IMR-90 (cell line): Measurements from ENCODE around the gene PHACTR3. TPM values are rescaled to one million over a fixed set of nuclear protein-coding genes. Genes with fewer than 3 reads are reported as not detected.

Source experiments
- ATAC-seq: fragments of 200-7000 bp; cut with Tn5 transposase; 2 replicates; pipeline ENCODE4 v1.9.1; 2020; ENCODE audit warnings: low read depth, mild to moderate bottlenecking, moderate library complexity
- BruUV-seq: library from RNA; stranded (reverse); fragments of 400-500 nt; replicated peaks from 2 replicates; lab custom pipeline; 2021; lab: Mats Ljungman, UMichigan
- CTCF ChIA-PET: fragments of 300-600 bp; formaldehyde crosslinking; extraction: SDS; loops from one replicate; lab custom pipeline; 2021; ENCODE audit warnings: antibody characterized with exemption; lab: Yijun Ruan, JAX
- POLR2A ChIA-PET: fragments of 300-600 bp; sonication (Branson Sonifier 250); formaldehyde crosslinking; loops from one replicate; lab custom pipeline; 2022; ENCODE audit warnings: antibody characterized with exemption; ENCODE audit not compliant: unreplicated experiment; lab: Charles Lee
- DNase-seq: peaks from one replicate; pipeline ENCODE4 v3.0.0; 2013
- H2AFZ ChIP-seq: replicated peaks from 2 replicates; pipeline ENCODE3; 2013; ENCODE audit warnings: low read length, mild to moderate bottlenecking; ENCODE audit not compliant: poor library complexity
- H2AK5ac ChIP-seq: 2 replicates; pipeline ENCODE4 v1.6.1; 2013; ENCODE audit warnings: low read depth, low read length, inconsistent platforms
- H2AK9ac ChIP-seq: replicated peaks from 2 replicates; pipeline ENCODE3; 2013; ENCODE audit warnings: mild to moderate bottlenecking, low read depth, low read length, moderate library complexity; ENCODE audit not compliant: poor library complexity
- H2BK120ac ChIP-seq: 2 replicates; pipeline ENCODE4 v1.6.1; 2013; ENCODE audit warnings: low read depth, low read length, inconsistent platforms
- H2BK15ac ChIP-seq: 3 replicates; pipeline ENCODE4 v1.6.1; 2013; ENCODE audit warnings: low read depth, low read length, inconsistent platforms
- H2BK20ac ChIP-seq: 2 replicates; pipeline ENCODE4 v1.6.1; 2013; ENCODE audit warnings: low read depth, mild to moderate bottlenecking, inconsistent platforms, low read length, moderate library complexity
- H2BK5ac ChIP-seq: 2 replicates; pipeline ENCODE4 v1.6.1; 2013; ENCODE audit warnings: mild to moderate bottlenecking, low read depth, low read length, inconsistent platforms; ENCODE audit not compliant: poor library complexity, severe bottlenecking
- H3K14ac ChIP-seq: replicated peaks from 2 replicates; pipeline ENCODE4 v1.6.1; 2013; ENCODE audit warnings: low read depth, low read length, inconsistent platforms
- H3K18ac ChIP-seq: 2 replicates; pipeline ENCODE4 v1.6.1; 2013; ENCODE audit warnings: low read depth, low read length, control low read depth
- H3K23ac ChIP-seq: 2 replicates; pipeline ENCODE4 v1.6.1; 2013; ENCODE audit warnings: low read depth, low read length, inconsistent platforms
- H3K27ac ChIP-seq: 2 replicates; pipeline ENCODE4 v1.5.1; 2013; ENCODE audit warnings: mild to moderate bottlenecking, control low read depth, low read length; ENCODE audit not compliant: insufficient read depth
- H3K27me3 ChIP-seq: 2 replicates; pipeline ENCODE4 v1.6.1; 2013; ENCODE audit warnings: low read length; ENCODE audit not compliant: control insufficient read depth, insufficient read depth
- H3K36me3 ChIP-seq: 2 replicates; pipeline ENCODE4 v1.6.1; 2013; ENCODE audit warnings: low read length, mixed read lengths; ENCODE audit not compliant: control insufficient read depth, insufficient read depth
- H3K4ac ChIP-seq: 2 replicates; pipeline ENCODE4 v1.6.1; 2013; ENCODE audit warnings: low read depth, low read length, inconsistent platforms
- H3K4me1 ChIP-seq: 2 replicates; pipeline ENCODE4 v1.6.1; 2013; ENCODE audit warnings: low read length, mixed read lengths; ENCODE audit not compliant: control insufficient read depth, insufficient read depth
- H3K4me2 ChIP-seq: 2 replicates; pipeline ENCODE4 v1.6.1; 2013; ENCODE audit warnings: low read depth, mild to moderate bottlenecking, control low read depth, low read length, moderate library complexity
- H3K4me3 ChIP-seq: 2 replicates; pipeline ENCODE4 v1.5.1; 2013; ENCODE audit warnings: low read depth, mild to moderate bottlenecking, control low read depth, low read length, moderate library complexity; ENCODE audit not compliant: insufficient read depth
- H3K56ac ChIP-seq: 2 replicates; pipeline ENCODE4 v1.6.1; 2013; ENCODE audit warnings: low read length, inconsistent platforms; ENCODE audit not compliant: insufficient read depth; ENCODE audit errors: extremely low read depth
- H3K79me1 ChIP-seq, 2 experiments: 2 replicates each; pipeline ENCODE4 v1.6.1; 2013; ENCODE audit warnings: low read length in 2 of 2, inconsistent platforms in 1 of 2, low read depth in 1 of 2
- H3K9ac ChIP-seq: 2 replicates; pipeline ENCODE4 v1.6.1; 2013; ENCODE audit warnings: low read depth, low read length, control low read depth
- H3K9me1 ChIP-seq: 2 replicates; pipeline ENCODE4 v1.6.1; 2013; ENCODE audit warnings: low read length, inconsistent platforms; ENCODE audit not compliant: insufficient read depth
- H3K9me3 ChIP-seq: 2 replicates; pipeline ENCODE4 v1.6.1; 2013; ENCODE audit warnings: low read length; ENCODE audit not compliant: control insufficient read depth, insufficient read depth
- H4K20me1 ChIP-seq: 2 replicates; pipeline ENCODE4 v1.6.1; 2013; ENCODE audit warnings: low read length, inconsistent platforms; ENCODE audit not compliant: insufficient read depth
- H4K5ac ChIP-seq: 2 replicates; pipeline ENCODE4 v1.6.1; 2013; ENCODE audit warnings: mild to moderate bottlenecking, low read depth, low read length, control low read depth
- H4K8ac ChIP-seq, 2 experiments: 2 replicates each; pipeline ENCODE4 v1.6.1; 2013; ENCODE audit warnings: low read depth in 2 of 2, low read length in 2 of 2, control low read depth in 1 of 2, inconsistent platforms in 1 of 2
- H4K91ac ChIP-seq: 2 replicates; pipeline ENCODE4 v1.6.1; 2013; ENCODE audit warnings: low read depth, low read length, inconsistent platforms; ENCODE audit not compliant: insufficient read depth
- BHLHE40 ChIP-seq: fragments of 150-350 bp; IDR thresholded peaks from 2 replicates; pipeline ENCODE4 v1.6.1; 2016; ENCODE audit warnings: mild to moderate bottlenecking, low read depth, low read length
- CEBPB ChIP-seq: IDR thresholded peaks from 2 replicates; pipeline ENCODE4 v1.6.1; 2012; ENCODE audit warnings: low read depth, low read length, improper control_type of control experiment
- CHD1 ChIP-seq: IDR thresholded peaks from 2 replicates; pipeline ENCODE4 v1.6.1; 2012; ENCODE audit warnings: low read depth, low read length, improper control_type of control experiment
- CTCF ChIP-seq: conservative IDR thresholded peaks from 2 replicates; pipeline ENCODE4 v1.5.1; 2012; ENCODE audit warnings: mild to moderate bottlenecking, low read depth, low read length, improper control_type of control experiment
- ELK1 ChIP-seq: fragments of 150-350 bp; IDR thresholded peaks from 2 replicates; pipeline ENCODE4 v1.6.1; 2016; ENCODE audit warnings: low read depth, mild to moderate bottlenecking, low read length, moderate library complexity, borderline replicate concordance
- FOS ChIP-seq: fragments of 150-350 bp; IDR thresholded peaks from 2 replicates; pipeline ENCODE4 v1.6.1; 2016; ENCODE audit warnings: low read depth, low read length
- MAFK ChIP-seq: IDR thresholded peaks from 2 replicates; pipeline ENCODE4 v1.6.1; 2012; ENCODE audit warnings: low read depth, low read length, improper control_type of control experiment
- MAZ ChIP-seq: IDR thresholded peaks from 2 replicates; pipeline ENCODE4 v1.6.1; 2012; ENCODE audit warnings: low read depth, mild to moderate bottlenecking, low read length, improper control_type of control experiment, moderate library complexity, borderline replicate concordance
- MXI1 ChIP-seq: IDR thresholded peaks from 2 replicates; pipeline ENCODE4 v1.6.1; 2012; ENCODE audit warnings: low read depth, mild to moderate bottlenecking, low read length, moderate library complexity, borderline replicate concordance
- NFE2L2 ChIP-seq: fragments of 150-350 bp; IDR thresholded peaks from 2 replicates; pipeline ENCODE4 v1.6.1; 2016; ENCODE audit warnings: low read depth, mild to moderate bottlenecking, low read length
- POLR2A ChIP-seq: IDR thresholded peaks from 2 replicates; pipeline ENCODE4 v1.6.1; 2012; ENCODE audit warnings: mild to moderate bottlenecking, low read depth, low read length
- RAD21 ChIP-seq: IDR thresholded peaks from 2 replicates; pipeline ENCODE4 v1.6.1; 2012; ENCODE audit warnings: low read length, improper control_type of control experiment
- RCOR1 ChIP-seq: IDR thresholded peaks from 2 replicates; pipeline ENCODE4 v1.6.1; 2012; ENCODE audit warnings: mild to moderate bottlenecking, low read length, improper control_type of control experiment; ENCODE audit not compliant: insufficient replicate concordance
- RFX5 ChIP-seq: IDR thresholded peaks from 2 replicates; pipeline ENCODE4 v1.8.0; 2012; ENCODE audit warnings: low read depth, mild to moderate bottlenecking, low read length, moderate library complexity
- SMC3 ChIP-seq: fragments of 150-350 bp; IDR thresholded peaks from 2 replicates; pipeline ENCODE4 v1.6.1; 2016; ENCODE audit warnings: low read depth, mild to moderate bottlenecking, antibody characterized with exemption, low read length, moderate library complexity
- USF2 ChIP-seq: fragments of 150-350 bp; IDR thresholded peaks from 2 replicates; pipeline ENCODE4 v1.6.1; 2017; ENCODE audit warnings: mild to moderate bottlenecking, antibody characterized with exemption, low read length, low read depth
- WGBS, 2 experiments: methylation state at CpG; one replicate each; pipeline versions ENCODE4 v1.1.5 to v1.1.7; 2013; ENCODE audit warnings: missing lambda C conversion rate in 2 of 2; ENCODE audit not compliant: insufficient read length in 1 of 2; ENCODE audit errors: extremely low coverage in 2 of 2; 5-methylcytosine and 5-hydroxymethylcytosine counted together
- dilution Hi-C: fragments of 300-500 bp; cut with HindIII; formaldehyde crosslinking; loops from one replicate; pipeline ENCODE4 v1.14.3; 2018; ENCODE audit warnings: low sequenced_read_pairs; ENCODE audit not compliant: unreplicated experiment
- in situ Hi-C: fragments of 300-500 bp; cut with MboI; formaldehyde crosslinking; loops from 3 replicates; pipeline ENCODE4 v1.14.3; 2019; ENCODE audit warnings: low sequenced_read_pairs, inconsistent platforms, mixed read lengths
- intact Hi-C: fragments of 100-400 bp; cut with micrococcal nuclease; formaldehyde crosslinking; loops from 2 replicates; pipeline ENCODE4 v1.10.0; 2022
- polyA plus RNA-seq, 3 experiments: library from polyadenylated mRNA; depleted of rRNA; stranded (reverse); fragments of >200 nt; gene quantifications; 2 replicates each; pipeline ENCODE4 v1.2.3, GENCODE V29; 2012; ENCODE audit warnings: low replicate concordance in 1 of 3
- total RNA-seq: library from RNA; depleted of rRNA; stranded (reverse); fragments of >200 nt; gene quantifications from 2 replicates; pipeline ENCODE4 v1.2.3, GENCODE V29; 2012

The PHACTR3 gene
- total and polyA plus RNA-seq, 2 of the 4 experiments (the other 2 are of a cell fraction) = not detected

- ChIA-PET CTCF (no interaction called here), POLR2A (no interaction called here)
- TF ChIP-seq MAFK (no peak), MAZ (no peak), BHLHE40 (no peak), RAD21 (no peak), RCOR1 (no peak), CHD1 (no peak), ELK1 (no peak), USF2 (no peak), POLR2A (no peak), CTCF (no peak), FOS (no peak), NFE2L2 (no peak), SMC3 (no peak), MXI1 (no peak), CEBPB (no peak), RFX5 (no peak)
- Histone ChIP-seq H2AFZ (no peak overlapping the region), H3K9ac (no peak overlapping the region), H2BK5ac (no peak overlapping the region), H3K79me1 (no peaks in the 10 kb centered on the region), H3K4ac (no peak overlapping the region), H2AK5ac (no peak overlapping the region), H3K56ac (no peak overlapping the region), H3K27ac (no peak overlapping the region), H4K8ac (no peak overlapping the region), H2BK120ac (no peak overlapping the region), H2BK20ac (no peak overlapping the region), H3K18ac (no peak overlapping the region), H3K9me1 (no peaks in the 10 kb centered on the region), H3K23ac (no peak overlapping the region), H3K4me1 (no peaks in the 10 kb centered on the region), H3K9me3 (peaks cover 18% of the 10 kb centered on the region), H3K4me3 (no peak overlapping the region), H3K36me3 (no peaks in the 10 kb centered on the region), H4K5ac (no peak overlapping the region), H3K27me3 (no peaks in the 10 kb centered on the region), H2AK9ac (no peak overlapping the region), H4K20me1 (no peaks in the 10 kb centered on the region), H2BK15ac (no peak overlapping the region), H4K91ac (no peak overlapping the region), H3K14ac (no peak overlapping the region), H3K4me2 (no peak overlapping the region)
- in situ Hi-C loops (no loop called here), dilution Hi-C loops (no loop called here), intact Hi-C loops (no loop called here)
- BruUV-seq = no TSS peak
- 79% methylated on average over 2 of the region's 3 CpGs; no CpG with 5 or more reads in 1 of the 2 experiments for WGBS, 2 experiments
- no peak for ATAC-seq
- DNase-seq = no peak
Observed at GRCh38 chr20:59730722-59731121, 126.4 kb downstream of the PHACTR3 start.
